GM23338 (cell line): Measurements from ENCODE around the gene VWA5A.

ENCODE experiments used
- CREB1 ChIP-seq: fragments of 250-450 bp; sonication (Bioruptor Pico); IDR thresholded peaks from 2 replicates; pipeline ENCODE4 v1.5.0; 2020; ENCODE audit warnings: low read depth, mild to moderate bottlenecking, moderate library complexity
- ETS1 ChIP-seq: IDR thresholded peaks from 2 replicates; pipeline ENCODE4 v1.6.1; 2016; ENCODE audit warnings: antibody characterized with exemption
- EZH2 ChIP-seq: fragments of 200-600 bp; sonication (generic); IDR thresholded peaks from one replicate; pipeline ENCODE4 v1.8.0; 2017; ENCODE audit warnings: antibody characterized with exemption, mild to moderate bottlenecking, low read depth; ENCODE audit not compliant: unreplicated experiment
- EZH2phosphoT487 ChIP-seq: fragments of 200-600 bp; sonication (generic); IDR thresholded peaks from one replicate; pipeline ENCODE4 v1.8.1; 2018; ENCODE audit warnings: antibody characterized with exemption; ENCODE audit not compliant: unreplicated experiment
- POLR2AphosphoS5 ChIP-seq: IDR thresholded peaks from 2 replicates; pipeline ENCODE4 v1.6.1; 2016; ENCODE audit warnings: antibody characterized with exemption, low read depth
- ZNF114 ChIP-seq: fragments of 250-450 bp; sonication (Bioruptor Pico); IDR thresholded peaks from 2 replicates; pipeline ENCODE4 v1.5.0; 2020; ENCODE audit warnings: mild to moderate bottlenecking, moderate library complexity
- TF ChIP-seq, protein P1 (sequence below), 2 experiments: fragments of 200-600 bp in 1 of 2; sonication (generic) in 1 of 2; conservative IDR thresholded peaks; 2 replicates each; pipeline versions ENCODE4 v1.5.1 to v1.6.1; 2016 to 2017; ENCODE audit warnings: antibody characterized with exemption in 2 of 2, low read depth in 2 of 2, mild to moderate bottlenecking in 2 of 2, moderate library complexity in 1 of 2

DNA sequence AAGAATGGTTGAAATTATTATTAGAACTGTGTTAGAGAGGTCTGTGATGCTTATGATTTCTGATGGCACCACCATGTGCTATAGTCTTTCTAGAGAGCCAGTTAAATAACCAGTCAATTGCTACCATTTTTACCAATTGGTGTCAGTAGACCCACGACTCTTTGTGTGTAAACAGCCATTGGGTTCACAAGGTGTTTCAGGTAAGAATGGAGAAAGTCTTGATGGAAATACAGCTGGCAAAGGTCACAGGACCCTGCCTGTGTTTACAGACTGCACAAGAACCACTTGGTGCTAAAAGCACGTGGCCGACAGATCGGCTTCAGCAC lies 43.7 kb upstream of the VWA5A start:
- TF ChIP-seq, protein P1, sequence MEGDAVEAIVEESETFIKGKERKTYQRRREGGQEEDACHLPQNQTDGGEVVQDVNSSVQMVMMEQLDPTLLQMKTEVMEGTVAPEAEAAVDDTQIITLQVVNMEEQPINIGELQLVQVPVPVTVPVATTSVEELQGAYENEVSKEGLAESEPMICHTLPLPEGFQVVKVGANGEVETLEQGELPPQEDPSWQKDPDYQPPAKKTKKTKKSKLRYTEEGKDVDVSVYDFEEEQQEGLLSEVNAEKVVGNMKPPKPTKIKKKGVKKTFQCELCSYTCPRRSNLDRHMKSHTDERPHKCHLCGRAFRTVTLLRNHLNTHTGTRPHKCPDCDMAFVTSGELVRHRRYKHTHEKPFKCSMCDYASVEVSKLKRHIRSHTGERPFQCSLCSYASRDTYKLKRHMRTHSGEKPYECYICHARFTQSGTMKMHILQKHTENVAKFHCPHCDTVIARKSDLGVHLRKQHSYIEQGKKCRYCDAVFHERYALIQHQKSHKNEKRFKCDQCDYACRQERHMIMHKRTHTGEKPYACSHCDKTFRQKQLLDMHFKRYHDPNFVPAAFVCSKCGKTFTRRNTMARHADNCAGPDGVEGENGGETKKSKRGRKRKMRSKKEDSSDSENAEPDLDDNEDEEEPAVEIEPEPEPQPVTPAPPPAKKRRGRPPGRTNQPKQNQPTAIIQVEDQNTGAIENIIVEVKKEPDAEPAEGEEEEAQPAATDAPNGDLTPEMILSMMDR (conservative IDR thresholded peaks at IDR 0.05; ENCODE audit: low read depth in 2 of 2): no peak
- TF ChIP-seq POLR2AphosphoS5 (no peak), EZH2 (no peak), ETS1 (no peak), EZH2phosphoT487 (no peak), ZNF114 (no peak), CREB1 (CRISPR knock-in tag) (no peak)
